Measurements from ENCODE around the gene SCN5A.

SCN5A gene

DNA sequence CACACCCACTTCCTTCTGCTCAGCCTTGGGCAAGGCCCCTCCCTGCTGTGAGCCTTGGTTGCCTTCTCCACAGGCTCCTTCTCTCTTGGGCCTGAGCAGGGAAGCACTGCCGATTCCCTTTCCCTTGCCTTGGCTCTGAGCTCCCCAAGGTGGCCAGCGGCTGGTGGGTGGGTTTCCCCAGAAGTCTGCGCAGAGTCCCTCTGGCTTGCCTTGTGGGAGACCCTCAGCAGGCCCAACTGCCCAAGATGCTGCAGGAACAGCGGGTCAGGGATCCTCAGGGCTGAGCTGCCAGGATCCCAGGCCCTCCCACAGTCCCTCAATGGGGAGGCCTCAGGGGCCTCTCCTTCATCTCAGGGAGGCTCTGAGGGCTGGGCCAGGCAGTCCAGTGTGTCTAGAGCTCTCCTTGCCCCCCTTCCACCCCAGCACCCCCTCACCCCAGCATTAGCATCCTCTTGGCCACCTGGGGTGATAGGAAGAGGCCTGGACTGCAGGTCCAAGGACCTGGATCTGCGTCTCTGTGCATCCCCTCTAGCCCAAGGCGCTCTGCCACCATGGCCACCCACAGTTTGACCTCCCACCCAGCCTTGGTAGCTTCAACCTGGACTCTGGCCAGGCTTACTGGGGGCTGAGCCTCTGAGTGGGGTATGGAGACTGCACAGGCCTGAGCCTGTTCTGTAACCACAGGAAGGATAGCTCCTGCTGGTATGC is 84.7 kb downstream of the SCN5A start:
- TF ChIP-seq, protein P1, sequence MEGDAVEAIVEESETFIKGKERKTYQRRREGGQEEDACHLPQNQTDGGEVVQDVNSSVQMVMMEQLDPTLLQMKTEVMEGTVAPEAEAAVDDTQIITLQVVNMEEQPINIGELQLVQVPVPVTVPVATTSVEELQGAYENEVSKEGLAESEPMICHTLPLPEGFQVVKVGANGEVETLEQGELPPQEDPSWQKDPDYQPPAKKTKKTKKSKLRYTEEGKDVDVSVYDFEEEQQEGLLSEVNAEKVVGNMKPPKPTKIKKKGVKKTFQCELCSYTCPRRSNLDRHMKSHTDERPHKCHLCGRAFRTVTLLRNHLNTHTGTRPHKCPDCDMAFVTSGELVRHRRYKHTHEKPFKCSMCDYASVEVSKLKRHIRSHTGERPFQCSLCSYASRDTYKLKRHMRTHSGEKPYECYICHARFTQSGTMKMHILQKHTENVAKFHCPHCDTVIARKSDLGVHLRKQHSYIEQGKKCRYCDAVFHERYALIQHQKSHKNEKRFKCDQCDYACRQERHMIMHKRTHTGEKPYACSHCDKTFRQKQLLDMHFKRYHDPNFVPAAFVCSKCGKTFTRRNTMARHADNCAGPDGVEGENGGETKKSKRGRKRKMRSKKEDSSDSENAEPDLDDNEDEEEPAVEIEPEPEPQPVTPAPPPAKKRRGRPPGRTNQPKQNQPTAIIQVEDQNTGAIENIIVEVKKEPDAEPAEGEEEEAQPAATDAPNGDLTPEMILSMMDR (conservative IDR thresholded peaks at IDR 0.05), result no peak
- no peak overlapping the region for H3K27ac ChIP-seq

DNA sequence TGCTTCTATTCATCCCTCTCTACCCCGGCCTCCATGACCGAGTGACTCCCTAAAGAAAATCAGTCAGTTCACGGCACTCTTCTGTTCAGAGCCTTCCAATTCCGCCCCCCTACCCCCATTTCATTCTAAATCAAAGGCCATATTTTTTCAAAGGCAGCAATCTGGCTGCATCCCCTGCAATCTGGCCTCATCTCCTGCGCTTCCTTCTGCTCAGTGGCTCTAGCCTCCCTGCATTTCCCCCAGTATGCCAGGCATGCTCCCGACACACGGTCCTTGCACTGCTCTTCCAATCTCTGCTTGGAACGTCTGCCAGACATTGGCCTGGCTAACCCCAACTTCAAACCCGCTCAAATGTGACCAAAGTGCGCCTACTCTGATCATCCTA is 85.6 kb downstream of the SCN5A start:
- TF ChIP-seq, protein P1 (conservative IDR thresholded peaks at IDR 0.05), result no peak
- H3K27ac ChIP-seq, result no peak overlapping the region

DNA sequence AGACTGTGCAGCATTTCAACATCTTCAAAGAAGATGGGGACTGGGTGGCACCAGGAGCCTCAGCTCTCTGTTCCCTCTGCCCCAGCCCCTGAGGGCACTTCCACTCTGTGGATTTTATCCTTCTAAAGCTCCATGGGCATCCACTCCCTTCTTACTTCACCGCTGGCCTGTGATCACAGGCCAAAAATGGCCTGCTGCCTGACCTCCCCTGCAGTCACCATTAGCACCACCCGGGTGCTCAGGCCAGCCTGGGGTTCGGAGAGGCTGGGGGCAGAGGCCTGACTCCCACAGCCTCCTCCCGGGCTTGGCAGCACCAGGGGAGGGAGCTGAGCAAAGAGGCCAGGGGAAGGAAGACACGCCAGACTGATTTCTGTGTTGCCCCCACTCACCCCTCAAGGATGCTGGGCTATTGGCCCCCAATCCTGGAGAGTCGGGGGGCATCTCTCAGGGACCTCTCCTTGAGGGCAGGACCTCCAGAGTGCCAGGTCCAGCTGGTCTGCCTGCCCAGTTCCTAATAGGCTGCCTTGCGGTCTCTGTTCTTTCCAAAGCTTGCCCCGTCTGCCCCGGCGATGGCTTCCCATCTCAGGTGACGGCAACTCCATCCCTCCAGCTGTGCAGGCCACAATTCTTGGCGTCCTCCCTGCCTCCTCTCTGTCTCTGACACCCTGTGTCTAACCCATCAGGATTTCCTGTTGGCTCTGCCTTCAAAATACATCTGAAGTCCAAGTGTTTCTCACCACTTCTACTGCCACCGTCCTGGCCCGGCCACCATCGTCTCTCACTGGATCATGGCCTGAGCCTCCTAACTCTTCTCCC is 86.2 kb downstream of the SCN5A start:
- no peak overlapping the region for H3K27ac ChIP-seq
- TF ChIP-seq, protein P1 (conservative IDR thresholded peaks at IDR 0.05), result no peak

GRCh38 chr3:38562467-38562925 is 87.0 kb downstream of the SCN5A start:
- TF ChIP-seq, protein P1 (conservative IDR thresholded peaks at IDR 0.05), result no peak
- no peak overlapping the region for H3K27ac ChIP-seq

DNA sequence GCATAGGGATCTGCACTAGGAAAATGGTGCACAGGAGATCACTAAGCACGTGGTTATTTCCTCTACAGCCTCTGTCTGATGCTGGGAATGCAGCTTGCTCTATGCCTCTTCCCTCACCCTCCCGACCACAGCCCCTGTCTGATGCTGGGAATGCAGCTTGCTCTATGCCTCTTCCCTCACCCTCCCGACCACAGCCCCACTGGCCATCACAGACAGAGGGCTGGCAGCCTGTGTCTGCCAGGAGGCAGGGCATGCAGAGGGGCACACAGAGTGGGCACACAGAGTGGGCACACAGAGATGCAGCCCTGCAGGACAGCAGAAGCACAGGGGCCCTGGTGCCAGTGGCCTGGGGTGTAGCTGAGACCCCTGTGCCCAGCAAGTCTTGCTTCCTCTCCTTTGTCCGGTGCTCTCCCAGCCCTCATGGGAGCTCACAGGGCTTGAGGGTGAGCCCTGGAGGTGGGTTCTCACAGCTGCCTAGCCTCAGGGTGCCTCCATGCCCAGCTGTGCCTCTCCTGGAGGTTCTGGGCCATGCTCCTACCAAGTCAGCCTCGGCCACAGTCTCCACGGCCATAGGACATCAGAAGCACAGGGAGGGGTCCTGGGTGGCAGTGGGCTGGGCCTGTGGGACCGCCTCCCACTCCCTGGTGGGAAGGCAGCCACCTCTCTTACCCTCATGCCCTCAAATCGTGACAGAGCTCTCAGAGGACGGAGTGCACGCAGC is 87.6 kb downstream of the SCN5A start:
- H3K27ac ChIP-seq, result no peak overlapping the region
- TF ChIP-seq, protein P1 (conservative IDR thresholded peaks at IDR 0.05), result no peak

GRCh38 chr3:38560996-38561717 is 88.3 kb downstream of the SCN5A start:
- H3K27ac ChIP-seq, result no peak overlapping the region
- TF ChIP-seq, protein P1 (conservative IDR thresholded peaks at IDR 0.05), result no peak

Data from VCaP (cell line).